H4 (cell line): Measurements from ENCODE around the gene FAM118A. TPM values are rescaled to one million over a fixed set of nuclear protein-coding genes. Genes with fewer than 3 reads are reported as not detected.
"Not testable (repeated sequence)": the region's sequence is repeated elsewhere in the genome, so short reads cannot be mapped to it uniquely, and the experiment has no call there.

ENCODE experiments used
- DNase-seq: peaks from one replicate; pipeline ENCODE4 v3.0.0-alpha.2; 2015; ENCODE audit warnings: low spot score
- total RNA-seq: library from RNA; depleted of rRNA; stranded (reverse); fragments of >200 nt; shearing (Covaris generic); gene quantifications from 2 replicates; pipeline ENCODE4 v1.2.3, GENCODE V29; 2014

The FAM118A gene
- total RNA-seq, 1 experiment from 2014 or later = 9.4 TPM

DNA sequence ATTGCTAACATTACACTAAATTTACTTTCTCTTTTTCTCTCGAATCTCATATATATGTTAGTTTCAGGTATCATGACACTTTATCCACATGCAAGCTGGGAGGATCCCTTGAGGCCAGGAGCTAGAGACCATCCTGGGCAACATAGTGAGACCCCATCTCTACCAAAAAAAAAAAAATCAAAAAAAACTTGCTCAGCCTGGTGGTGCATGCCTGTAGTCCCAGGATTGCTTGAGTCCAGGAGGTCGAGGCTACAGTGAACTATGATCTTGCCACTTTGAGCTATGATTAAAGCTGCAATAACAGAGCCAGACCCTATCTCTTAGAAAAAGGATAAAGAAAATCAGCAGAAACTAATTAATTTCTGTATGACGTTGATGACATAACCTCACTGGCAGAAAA, 28.7 kb upstream of the FAM118A start:
- DNase-seq = no peak

DNA sequence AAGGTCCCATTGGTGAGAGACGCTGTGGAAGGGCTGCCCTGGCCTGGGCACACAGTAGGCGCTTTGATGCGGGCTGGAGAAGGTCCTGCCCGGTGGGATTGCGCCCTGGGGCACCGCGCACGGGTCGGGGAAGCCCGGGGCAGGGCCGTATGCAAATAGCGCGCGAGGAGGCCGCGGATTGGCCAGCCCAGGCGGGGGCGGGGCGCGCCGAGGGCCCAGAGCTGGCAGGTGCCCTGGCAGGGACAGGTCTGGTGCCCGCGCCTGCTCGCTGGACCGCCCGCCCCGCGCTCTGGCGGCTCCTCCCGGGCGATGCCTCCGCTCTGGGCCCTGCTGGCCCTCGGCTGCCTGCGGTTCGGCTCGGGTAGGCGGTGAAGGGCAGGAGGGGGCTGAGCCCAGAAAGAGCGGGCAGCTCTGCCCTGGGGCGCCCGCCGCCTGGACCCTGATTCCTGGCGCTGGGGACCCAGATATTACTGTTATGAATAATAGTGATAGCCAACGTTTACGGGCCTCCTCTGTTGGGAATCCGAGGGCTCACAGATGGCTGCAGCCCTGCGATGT, 24.9 kb upstream of the FAM118A start, which contains the start of gene UPK3A:
Gene UPK3A, plus strand, starts transcription at position 245 of the 558 bp plus-strand sequence. Its CDS starts 65 bp downstream, at position 310.
- no peak for DNase-seq

DNA sequence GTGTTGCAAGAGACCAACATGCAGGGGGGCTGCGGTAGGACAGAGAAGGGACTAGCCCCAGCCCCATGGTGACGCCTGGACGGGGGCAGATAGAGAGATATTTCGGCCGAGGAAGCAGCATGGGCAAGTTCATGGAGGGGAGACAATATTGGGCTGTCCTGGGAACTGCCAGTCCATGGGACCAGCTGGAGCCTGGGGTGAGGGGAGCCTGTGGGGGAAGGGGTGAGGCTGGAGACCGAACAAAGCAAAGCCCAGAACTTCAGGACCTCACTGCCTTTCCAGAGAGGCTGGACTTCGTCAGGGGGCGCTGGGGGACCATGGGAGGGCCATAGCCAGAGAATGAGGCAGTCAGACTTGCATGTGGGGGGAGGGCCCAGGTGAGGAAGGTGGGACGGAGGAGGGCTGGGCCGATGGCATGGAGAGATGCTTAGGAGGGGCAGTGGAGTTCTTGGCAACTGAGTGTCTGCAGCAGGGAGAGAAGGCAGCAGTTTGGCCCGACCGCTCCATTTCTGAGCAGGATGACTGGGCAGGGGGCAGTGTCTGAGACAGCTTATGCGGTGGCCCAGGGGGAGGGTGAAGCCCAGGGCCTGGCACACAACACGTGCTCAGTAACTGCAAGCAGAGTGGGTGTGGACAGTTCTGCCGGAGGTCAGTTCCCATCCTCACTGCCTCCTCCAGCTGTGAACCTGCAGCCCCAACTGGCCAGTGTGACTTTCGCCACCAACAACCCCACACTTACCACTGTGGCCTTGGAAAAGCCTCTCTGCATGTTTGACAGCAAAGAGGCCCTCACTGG, 24.3 kb upstream of the FAM118A start:
- no peak for DNase-seq

DNA sequence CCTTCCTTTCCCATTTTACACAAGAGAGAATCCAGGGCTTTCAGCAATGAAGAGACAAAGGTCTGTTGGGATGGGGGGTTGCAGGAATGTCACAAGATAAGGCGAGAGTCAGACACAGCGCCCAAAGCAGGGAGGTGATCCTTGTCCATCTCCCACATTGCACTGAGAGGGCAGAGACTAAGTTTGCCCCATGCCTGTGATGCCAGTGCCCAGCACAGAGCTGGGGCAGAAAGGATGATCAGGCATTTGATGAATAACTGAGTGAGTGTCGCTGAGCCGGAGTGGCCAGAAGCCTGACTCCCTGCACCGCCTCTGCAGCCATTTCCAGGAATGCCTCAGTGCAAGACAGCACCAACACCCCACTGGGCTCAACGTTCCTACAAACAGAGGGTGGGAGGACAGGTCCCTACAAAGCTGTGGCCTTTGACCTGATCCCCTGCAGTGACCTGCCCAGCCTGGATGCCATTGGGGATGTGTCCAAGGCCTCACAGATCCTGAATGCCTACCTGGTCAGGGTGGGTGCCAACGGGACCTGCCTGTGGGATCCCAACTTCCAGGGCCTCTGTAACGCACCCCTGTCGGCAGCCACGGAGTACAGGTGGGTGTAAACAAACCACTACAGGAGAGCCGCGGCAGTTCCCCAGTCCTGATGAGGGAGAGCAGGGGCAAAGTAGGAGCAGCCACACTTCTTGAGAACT, 22.7 kb upstream of the FAM118A start:
- no peak for DNase-seq

DNA sequence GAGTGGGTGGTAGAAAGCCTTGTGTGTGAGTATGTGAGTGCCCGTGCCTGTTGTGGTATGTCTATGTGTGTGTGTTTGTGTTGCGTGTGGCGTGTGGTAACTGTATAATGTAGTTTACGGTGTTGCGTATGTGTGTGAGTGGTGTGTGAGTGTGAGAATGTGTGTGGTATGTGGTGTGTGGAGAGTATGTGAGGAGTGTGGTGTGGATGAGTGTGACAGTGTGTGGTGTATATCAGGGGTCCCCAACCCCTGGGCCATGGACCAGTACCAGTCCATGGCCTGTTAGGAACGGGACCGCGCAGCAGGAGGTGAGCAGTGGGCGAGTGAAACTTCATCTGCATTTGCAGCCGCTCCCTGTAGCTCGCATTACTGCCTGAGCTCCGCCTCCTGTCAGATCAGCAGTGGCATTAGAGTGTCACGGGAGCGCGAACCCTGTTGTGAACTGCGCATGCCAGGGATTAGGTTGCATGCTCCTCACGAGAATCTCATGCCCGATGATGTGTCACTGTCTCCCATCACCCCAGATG, 19.3 kb upstream of the FAM118A start:
- DNase-seq = peak; percentile 32

DNA sequence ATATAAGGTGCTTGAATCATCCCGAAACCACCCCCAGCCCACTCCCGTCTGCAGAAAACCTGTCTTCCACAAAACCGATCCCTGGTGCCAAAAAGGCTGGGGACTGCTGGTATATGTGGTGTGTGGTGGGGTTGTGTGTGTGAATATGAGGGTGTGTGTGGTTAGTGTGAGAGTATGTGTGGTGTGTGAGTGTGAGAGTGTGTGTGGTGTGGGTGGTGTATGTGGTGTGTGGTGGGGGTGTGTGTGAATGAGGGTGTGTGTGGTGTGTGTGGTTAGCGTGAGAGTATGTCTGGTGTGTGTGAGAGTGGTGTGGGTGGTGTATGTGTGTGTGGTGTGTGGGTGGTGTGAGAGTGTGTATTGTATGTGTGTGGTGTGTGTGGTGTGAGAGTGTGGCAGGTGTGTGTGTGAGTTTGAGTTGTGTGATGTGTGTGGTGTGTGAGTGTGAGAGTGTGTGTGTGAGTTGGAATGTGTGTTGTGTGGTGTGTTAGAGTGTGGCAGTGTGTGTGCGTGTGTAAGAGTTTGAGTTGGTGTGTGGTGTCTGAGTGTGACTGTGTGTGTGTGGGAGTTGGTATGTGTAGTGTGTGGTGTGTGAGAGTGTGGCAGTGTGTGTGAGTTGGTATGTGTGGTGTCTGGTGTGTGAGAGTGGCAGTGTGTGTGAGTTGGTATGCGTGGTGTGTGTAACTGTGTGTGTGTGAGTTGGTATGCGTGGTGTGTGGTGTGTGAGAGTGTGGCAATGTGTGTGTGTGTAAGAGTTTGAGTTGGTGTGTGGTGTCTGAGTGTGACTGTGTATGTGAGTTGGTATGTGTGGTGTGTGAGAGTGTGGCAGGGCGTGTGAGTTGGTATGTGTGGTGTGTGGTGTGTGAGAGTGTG, 18.4 kb upstream of the FAM118A start:
- DNase-seq = no peak

DNA sequence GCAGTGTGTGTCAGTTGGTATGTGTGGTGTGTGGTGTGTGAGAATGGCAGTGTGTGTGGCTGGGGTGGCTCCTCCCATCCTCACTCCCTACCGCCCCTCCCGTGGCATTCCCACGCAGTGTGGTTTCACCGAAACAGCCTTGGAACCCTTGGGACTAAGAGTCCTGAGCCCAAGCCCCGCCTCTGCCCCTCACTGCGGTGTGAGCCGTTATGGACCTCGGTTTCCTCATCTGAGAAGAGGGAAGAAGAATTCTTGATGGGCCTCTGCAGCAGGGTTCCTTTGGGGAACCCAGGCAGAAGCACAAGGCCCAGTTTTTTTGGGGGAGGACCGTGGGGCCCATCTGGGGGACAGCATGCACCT, 17.8 kb upstream of the FAM118A start:
- DNase-seq = no peak

DNA sequence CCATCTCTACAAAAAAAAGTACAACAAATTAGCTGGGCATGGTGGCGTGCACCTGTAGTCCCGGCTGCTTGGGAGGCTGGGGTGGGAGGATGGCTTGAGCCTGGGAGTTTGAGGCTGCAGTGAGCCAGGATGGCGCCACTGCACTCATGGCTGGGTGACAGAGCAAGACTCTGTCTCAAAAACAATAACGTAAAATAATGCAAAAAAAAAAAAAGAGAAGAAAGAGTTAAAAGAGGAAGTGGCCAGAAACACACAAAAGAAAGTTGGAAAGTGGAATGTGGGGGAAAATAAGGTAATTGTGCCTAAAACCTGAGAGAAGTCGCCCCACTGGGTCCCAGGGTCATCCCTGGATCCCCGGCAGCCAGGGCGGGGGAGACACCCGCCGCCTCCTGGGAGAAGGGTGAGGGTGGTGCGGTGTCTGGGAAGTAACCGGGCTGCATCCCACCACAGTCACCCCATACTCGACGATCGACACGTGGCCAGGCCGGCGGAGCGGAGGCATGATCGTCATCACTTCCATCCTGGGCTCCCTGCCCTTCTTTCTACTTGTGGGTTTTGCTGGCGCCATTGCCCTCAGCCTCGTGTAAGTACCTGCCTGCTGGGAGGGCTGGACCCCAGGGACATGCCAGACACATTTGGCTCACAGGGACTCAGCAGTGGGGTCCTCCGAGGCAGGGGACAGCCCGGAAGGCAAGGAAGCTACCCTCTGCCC, 16.8 kb upstream of the FAM118A start:
- DNase-seq = no peak

DNA sequence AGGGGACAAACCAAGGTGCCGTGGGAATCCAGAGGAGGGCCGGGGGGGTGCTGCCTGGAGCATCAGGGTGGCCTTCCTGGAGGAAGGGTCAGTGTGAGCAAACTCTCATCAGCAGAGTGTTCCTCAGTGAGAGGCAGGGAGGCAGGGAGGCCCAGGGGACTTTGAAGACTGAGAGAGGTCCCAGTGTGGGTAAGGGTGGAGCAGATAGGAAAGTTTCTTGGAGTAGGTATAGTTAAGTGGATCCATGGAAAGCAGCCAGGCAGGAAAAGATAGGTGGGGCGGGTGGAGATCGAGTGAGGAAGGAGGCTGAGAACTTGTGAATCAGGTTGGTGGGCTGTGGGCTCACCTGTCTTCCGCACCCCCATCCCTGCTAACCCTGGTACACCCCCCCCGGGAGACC, 15.7 kb upstream of the FAM118A start:
- DNase-seq = no peak

DNA sequence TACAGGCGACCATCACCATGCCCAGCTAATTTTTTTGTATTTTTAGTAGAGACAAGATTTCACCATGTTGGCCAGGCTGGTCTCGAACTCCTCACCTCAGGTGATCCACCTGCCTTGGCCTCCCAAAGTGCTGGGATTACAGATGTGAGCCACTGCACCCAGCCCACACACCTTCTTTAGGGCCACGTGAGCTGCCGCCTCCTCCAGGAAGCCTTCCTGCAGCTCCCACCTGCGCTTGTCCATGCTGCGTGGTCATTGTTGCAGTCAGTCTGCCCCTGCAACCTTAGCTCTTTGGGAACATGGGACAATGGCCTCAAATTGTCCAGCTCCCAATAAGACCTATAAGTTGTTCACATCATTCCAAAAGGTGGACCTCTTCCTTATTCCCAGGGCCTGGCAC, 14.7 kb upstream of the FAM118A start:
- DNase-seq = not testable (repeated sequence)

DNA sequence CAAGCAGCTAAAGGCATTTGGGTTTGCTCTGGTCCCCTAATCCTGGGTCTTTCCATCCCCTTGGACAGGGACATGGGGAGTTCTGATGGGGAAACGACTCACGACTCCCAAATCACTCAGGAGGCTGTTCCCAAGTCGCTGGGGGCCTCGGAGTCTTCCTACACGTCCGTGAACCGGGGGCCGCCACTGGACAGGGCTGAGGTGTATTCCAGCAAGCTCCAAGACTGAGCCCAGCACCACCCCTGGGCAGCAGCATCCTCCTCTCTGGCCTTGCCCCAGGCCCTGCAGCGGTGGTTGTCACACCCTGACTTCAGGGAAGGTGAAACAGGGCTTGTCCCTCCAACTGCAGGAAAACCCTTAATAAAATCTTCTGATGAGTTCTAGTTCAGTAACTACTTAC, 14.2 kb upstream of the FAM118A start:
- no peak for DNase-seq

DNA sequence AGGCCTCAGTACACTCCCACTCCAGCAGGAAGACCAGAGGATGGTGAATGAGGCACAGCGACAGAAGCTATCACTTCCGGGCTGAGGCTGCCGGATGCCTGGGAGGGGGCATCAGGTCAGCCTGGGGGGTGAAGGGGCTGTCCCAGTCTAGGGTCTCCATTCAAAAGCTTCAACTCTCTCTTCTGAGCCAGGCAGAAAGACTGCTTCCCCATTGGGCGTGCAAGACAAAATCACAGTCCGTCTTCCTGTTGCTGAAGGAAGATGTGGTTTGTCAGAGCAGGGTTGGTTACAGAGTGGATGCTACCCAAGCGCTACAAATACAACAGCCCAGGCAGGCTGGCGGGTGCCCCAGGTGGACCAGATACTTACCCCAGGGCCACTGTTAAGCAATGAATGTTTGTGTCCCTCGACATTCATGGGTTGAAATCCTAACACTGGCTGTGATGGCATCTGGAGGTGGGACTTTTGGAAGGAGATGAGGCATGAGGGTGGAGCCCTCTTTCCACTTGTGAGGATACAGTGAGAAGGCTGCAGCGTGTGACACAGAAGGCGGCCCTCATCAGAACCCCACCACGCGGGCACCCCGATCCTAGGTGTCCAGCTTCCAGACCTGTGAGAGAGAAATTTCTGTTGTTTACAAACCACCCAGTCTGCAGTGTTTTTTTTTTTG, 13.0 kb upstream of the FAM118A start:
- DNase-seq = no peak

DNA sequence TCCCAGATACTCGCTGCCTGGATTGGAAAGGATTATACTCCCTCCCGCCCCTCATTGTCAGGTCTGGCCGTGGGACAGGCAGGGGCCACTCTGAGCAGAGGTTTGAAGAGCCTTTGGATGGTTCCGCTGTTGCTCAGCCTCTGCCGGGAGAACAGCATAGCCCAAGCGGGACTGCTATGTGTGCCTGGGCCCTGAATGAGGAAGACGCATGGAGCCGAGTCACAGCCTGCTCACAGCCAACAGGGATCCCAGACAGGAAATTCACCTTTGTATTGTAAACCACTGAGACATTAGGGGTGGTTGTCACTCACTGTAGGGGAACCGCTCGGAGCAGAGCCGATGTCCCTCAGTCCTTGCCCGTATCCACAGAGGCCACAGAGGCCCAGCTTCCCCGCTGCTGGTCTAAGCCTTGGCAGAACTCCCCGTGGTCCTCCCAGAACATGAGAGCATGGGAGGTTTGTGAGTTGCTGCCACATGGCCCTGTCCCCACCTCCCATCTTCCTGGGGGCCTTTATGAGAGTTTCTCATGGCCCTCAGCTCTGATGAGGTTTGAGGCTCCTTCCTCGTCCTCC, 10.7 kb upstream of the FAM118A start:
- DNase-seq = no peak

DNA sequence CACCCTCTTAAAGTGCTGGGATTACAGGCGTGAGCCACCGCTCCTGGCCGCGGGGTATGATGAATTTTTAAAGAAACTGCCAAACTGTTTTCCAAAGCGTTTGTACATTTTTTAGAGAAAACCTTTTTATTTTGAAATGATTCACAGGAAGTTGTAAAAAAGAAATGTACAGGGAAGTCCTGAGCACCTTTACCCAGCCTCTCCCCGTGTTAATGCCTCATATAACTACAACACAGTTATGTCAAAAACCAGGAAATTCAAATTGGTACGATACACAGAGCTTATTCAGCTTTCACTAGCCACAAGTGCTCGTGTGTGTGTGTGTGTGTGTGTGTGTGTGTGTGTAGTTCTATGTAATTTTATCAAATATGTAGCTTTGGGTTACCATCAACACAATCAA, 7.0 kb upstream of the FAM118A start:
- no peak for DNase-seq

DNA sequence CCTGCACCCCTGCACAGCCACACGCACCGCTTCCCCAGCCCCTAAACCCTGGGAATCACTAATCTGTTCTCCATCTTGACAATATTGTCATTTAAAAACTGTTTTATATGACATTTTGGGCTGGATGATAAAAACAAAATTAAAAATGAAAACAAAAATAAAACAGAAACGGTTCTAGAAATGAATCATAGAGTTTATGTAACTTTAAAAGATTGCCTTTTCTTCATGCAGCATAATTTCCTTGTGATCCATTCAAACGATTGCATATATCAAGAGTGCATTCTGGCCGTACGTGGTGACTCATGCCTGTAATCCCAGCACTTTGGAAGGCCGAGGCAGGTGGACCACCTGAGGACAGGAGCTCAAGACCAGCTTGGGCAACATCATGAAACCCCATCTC, 6.6 kb upstream of the FAM118A start:
- no peak for DNase-seq

DNA sequence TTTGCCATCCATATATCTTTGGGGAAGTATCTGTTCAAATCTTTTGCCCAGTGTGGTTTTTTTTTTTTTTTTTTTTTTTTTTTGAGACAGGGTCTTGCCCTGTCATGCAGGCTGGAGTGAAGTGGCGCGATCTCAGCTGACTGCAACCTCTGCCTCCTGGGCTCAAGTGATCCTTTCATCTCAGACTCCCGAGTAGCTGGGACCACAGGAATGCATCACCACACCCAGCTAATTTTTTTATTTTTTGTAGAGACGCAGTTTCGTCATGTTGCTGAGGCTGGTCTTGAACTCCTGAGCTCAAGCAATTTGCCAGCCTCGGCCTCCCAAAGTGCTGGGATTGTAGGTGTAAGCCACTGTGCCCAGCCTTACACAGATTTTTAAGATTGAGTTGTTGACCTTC, 4.8 kb upstream of the FAM118A start:
- DNase-seq = peak; percentile 72

DNA sequence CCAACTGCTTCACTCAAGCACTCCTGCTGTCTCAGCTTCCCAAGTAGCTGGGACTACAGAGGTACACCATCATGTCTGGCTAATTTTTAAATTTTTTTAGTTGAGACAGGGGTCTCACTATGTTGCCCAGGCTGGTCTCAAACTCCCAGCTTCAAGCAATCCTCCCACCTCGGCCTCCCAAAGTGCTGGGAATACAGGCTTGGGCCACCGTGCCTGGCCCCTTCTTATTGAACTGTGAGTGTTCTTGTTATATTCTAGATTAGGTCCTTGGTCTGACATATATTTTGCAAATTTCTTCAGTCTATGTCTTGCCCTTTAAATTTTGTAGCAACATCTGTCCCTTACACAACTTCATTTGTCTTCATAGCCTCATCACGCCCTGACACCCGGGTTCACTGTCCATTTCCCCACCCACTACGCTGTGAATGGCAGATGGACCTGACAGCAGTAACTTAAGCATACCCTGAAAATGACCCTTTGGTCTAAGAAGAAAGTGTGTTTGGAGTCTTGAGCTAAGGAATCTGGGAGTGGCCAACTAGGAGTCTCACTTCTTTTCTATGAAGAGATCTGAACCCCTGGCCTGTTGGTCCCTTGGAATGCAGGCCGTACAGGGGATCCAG, 4.2 kb upstream of the FAM118A start:
- DNase-seq = no peak

DNA sequence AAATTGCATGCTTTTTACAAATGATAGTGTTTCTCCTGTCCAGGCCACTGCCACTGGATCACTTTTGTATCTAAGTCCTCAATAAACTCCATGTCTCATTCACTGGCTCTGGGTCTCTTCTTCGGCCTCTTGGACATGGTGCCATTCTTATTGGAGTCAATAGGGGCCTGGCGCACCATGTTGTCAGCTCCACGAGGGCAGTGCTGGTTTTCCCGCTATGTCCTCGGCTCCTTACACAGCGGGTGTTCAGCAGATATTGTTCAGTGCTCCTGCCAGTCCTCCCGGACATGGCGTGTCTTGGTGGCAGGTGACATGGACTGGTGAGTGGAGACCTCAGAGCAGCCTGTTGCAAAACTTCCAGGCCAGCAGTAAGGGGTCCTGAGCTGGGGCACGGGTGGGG, 3.6 kb upstream of the FAM118A start:
- no peak for DNase-seq

DNA sequence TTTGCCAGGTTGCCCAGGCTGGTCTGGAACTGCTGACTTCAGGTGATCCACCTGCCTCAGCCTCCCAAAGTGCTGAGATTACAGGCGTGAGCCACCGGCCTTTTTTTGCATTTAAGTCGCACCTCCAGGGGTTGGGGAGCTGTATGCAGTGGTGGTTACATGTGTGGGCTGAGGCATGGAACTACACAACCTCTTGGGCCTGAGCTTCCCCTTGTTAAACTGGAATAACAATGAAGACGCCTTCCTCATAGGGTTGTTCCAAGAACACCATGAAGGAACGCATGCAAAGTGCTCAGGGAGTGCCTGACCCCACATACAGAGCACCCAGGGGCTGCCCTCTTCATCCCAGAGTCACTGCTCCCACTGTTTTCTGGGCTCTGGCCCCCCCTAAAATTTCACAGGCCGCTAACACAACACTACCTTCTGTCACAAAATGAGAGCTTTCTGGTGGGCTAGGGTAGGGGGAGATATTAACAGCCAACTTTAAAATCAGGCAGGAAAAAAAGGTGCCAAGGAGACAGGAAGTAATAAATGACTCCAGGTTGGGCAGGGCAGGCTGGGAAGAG, 1.3 kb upstream of the FAM118A start:
- no peak for DNase-seq
